Activated CD4-positive, CD25-positive, alpha-beta regulatory T cell (primary cell): ENCODE data around the gene TRPC5OS.

Experiments used
- DNase-seq, 4 experiments: peaks; one replicate each; lab custom pipeline; 2025; lab: John Stamatoyannopoulos, UW

Gene TRPC5OS

GRCh38 chrX:111875881-111876280, at the start of gene TRPC5OS:
Gene TRPC5OS (plus strand): TSS chrX:111876181. CDS start chrX:111901850, 25,669 bp downstream.
- no peak for DNase-seq

- no peak for DNase-seq
Measured at GRCh38 chrX:111829345-111829744, 46.6 kb upstream of the TRPC5OS start.

GRCh38 chrX:111830571-111830970, 45.4 kb upstream of the TRPC5OS start:
- DNase-seq: no peak

- no peak for DNase-seq
Measured at GRCh38 chrX:111831343-111831742, 44.6 kb upstream of the TRPC5OS start.

- no peak for DNase-seq
Measured at GRCh38 chrX:111837197-111837596, 38.8 kb upstream of the TRPC5OS start.

DNA sequence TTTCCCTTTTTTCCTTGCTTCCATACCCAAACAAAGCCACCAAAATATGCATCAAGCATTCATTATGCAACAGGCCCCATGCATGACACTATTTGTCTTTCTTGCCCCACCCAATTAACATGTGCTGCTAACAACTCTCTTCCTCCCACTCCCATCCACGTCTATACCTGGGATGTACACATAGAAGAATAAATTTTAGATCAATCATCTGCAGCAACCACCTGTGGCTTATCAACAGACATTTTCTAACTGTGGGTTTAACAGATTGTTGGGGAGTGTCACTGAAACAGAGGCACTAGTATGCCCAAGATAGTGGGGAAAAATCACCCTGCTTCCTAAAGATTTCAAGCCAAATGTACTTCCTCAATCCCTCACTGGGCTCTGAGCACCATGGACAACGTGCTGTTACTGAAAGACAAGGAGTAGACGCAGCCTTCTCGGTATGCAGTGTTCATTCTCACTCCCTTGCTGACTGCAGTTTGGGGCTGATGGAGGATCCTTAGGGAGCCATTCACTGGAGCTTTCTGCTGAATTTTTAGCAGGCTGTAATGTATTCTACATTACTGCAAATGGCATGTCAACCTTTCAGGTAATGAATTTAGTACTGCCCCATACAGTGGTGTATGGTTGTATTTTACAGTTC, 28.4 kb upstream of the TRPC5OS start:
- DNase-seq: no peak

DNA sequence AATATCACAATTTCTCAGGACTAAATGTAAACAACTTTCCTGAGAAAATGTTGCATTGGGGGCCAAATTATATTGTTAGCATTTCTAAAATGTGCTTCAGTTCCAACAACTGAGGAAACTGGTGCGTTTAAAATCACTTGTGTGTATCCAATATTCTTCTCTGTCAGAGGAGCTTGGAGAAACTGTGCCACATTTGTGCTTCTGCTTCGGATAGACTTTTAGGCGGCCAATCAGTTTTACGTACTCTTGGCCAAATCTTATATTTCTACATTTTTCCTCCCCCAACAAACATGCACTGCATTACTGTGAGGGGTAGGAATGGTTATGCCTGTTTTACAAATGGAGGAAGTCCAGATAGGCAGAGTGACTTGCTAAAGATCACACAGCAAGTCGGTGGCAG, 27.4 kb upstream of the TRPC5OS start:
- no peak for DNase-seq

DNA sequence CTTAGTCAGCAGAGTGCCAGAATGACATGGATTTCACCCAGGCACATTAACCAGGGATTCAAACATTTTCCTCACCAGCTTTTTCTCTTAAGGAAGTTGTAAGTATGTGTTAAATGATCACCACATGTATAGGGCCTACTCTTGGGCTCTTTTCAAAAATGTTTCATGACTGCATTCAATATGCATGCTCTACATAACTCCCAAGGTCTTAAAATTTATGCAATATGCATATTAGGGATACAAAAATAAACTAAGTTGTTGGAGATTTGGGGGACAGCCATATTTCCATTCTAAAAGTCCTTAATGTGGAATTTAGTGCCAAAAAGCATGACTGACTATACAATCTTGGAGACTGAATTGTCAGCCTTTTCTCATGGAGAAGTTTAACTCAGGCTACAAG, 25.0 kb upstream of the TRPC5OS start:
- no peak for DNase-seq

DNA sequence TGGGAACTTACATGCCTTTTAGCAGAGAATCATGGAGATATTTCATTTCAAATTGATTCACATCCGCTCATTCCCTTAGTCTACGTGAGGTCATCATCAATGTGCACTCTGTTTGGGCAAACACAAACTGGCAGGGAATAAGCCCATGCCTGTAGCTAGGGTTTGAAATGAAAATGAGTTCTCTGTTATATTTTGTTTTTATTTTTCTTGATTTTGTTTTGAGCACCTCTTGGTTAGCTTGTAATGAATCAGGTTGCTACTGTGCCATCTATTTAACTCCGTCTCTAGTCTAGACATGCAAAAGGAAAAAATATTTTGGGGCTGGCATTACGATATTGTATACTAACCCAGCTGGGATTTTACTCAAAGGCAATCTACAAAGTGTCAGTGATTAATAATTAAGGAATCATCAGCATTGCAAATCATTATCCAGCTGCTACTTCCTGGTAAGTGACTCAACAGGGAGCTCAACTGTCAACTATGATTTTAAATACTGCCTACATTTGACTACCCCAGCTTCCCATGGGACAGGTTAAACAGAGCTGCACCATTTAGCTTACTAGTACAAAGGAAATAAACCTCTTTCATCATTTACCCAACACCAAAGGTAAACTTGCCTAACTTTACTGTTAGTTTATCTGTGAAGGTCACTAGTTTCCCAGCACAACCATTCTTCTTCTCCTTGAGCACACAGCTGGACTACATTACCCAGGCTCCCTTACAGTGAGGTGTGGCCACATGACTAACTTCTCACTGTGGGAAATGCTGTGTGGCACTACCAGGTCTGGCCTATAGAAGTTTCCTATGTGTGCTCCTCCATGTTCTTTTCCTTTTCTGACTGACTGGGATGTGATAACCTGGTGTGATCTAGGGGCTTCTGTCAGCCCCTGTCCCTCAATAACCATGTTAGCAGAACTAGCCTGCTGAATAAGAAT, 21.2 kb upstream of the TRPC5OS start:
- no peak for DNase-seq

GRCh38 chrX:111857534-111858060, 18.4 kb upstream of the TRPC5OS start:
- no peak for DNase-seq

DNA sequence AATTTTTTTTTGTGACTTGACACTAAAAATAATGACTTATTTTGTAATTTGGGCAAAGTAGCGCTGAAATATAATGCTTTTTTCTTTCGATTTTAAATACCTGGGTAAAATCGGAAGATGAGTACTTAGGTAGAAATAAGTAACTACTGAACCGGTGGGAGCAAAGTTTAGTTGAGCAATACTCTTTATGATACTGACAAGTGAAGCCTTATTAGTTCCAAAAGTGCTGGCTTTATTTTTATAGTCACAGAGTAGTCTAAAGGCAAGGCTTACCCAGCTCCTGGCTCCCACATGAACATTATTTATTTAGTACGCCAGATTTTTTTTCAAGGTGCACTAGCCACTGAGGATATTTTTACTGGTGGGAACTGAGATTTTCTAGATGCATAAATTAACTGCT, 14.4 kb upstream of the TRPC5OS start:
- no peak for DNase-seq

- no peak for DNase-seq
Measured at GRCh38 chrX:111867236-111867635, 8.7 kb upstream of the TRPC5OS start.

GRCh38 chrX:111868726-111869638, 7.0 kb upstream of the TRPC5OS start:
- DNase-seq: no peak

DNA sequence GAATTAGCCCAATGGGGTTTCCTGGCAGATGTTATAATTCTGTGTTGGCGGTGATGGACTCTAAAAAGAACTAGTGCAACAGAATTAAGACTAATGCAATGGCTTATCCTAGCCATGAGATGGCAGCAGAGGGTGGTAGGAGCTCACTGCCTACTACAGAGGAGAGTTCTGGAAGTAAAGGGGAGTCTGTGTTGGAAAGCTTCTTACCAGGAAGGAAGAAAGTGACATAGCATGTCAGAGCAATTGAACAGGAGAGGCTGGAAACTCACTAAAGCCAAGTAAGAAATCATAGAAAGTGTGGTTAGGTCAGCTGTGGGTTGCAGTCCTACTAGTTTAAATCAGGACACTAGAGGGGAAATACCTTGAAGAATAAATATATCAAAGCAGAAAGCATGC, 6.3 kb upstream of the TRPC5OS start:
- no peak for DNase-seq

- no peak for DNase-seq
Measured at GRCh38 chrX:111874241-111874640, 1.7 kb upstream of the TRPC5OS start.

DNA sequence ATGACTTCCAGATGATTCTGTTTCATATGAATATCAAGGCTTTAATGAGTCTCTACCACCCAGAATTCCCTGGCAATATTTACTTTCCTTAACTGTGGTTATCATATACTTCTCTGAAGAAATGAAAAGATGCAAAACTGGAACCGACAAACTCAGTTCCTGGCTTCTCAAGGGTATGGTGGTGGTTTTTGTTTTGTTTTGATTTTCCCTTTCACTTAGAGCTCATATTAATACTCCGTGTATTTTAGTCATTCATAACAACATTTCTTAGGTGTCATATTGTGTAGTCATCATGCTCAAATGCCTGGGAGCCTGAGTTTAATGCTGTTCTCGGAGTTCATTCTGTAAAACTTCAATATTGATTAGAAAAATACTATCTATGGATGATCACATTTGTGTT, 665 bp downstream of the TRPC5OS start:
- DNase-seq: no peak

DNA sequence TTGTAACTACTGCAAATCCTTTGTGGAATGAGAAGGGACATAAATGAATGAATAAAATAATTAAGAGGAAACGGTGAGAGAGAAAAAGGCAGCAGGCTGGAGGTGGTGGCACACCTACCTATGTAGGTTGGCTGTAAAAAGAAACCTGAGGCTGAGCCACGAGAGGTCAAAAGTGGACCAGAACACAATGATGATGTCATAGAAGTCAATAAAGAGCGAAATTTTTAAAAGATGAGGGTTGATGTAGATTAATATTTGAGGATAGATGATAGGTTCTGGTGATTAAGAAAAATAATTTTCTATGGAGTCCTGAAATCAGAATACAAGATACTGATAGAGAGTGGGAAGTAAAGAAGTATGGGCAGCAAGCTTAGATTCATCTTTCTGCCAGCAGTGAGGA, 1.7 kb downstream of the TRPC5OS start:
- DNase-seq: no peak

DNA sequence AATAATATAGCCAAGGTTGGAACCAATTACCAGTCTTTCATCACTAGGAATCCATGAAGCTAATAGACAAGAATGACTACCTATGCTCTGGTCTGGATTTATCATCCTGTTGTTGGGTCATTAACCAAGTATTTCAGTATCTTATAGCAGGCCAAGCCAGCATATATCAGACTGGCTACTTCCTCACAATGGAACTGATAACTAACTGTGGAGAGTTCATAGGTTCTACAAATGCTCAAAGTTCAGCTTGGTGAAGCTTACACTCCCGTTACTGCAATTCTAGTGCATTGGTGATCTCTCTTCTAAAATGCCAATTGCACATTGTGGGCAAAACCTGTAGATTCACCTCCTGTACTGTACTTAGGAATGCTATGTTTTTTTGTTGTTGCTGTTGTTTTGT, 4.8 kb downstream of the TRPC5OS start:
- no peak for DNase-seq

DNA sequence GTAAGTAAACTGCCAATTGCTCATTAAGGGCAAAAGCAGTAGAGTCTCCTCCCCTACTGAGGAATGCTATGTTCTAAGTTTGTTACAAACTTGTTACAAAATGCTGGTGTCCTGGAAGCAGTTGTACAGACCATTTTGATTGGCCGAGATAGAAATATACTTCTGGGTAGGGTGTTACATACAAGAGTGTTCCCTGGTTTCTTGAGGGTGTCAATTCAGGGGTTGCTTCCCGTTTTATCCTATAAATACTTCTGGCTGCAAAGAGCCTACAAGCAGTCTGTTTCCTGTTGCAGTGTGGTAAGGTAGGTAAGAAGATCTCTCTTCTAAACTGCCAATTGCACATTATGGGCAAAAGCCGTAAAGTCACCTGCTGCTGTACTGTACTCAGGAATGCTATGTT, 5.7 kb downstream of the TRPC5OS start:
- DNase-seq: no peak

GRCh38 chrX:111886678-111887077, 10.7 kb downstream of the TRPC5OS start:
- DNase-seq: no peak

DNA sequence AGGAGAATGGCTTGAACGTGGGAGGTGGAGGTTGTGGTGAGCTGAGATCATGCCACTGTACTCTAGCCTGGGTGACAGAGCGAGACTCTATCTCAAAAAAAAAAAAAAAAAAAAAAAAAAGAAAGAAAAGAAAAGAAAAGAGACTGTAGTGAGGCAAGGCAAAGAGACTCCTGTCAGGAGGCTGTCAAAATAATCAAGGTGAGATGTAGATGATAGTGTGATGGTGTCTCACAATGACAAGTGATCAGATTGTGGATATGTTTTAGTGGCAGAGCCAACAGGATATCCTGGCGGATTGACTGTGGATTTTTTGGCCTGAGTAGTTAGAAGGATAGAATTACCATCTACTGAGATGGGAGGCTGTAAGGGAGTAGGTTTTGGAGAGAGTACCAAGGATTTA, 12.6 kb downstream of the TRPC5OS start:
- DNase-seq: no peak

DNA sequence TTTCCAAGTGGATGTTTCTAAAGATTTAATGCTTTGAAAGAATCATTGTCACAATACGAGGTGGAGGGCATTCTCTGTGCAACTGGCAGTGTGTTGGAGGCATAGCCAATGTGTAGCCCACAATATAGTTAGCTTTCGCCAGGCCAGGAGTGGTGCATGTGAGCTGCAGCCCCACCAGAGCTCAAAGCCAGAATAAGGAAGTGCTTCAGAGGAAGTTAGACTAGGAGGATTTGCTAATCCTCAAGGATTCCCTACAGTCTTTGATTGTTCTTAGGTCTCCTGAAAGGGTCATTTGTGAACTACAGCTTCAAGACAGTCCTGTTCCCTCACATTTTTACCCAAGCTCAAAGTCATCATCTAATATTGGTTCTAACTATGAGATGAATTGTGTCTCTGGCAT, 16.4 kb downstream of the TRPC5OS start:
- no peak for DNase-seq
